ENCODE measurements around the gene OR52I1.

Gene OR52I1

GRCh38 chr11:4577761-4578160 lies 16.1 kb upstream of the OR52I1 start:
- no peak overlapping the region for H3K9ac ChIP-seq
- no peaks in the 10 kb centered on the region for H3K36me3 ChIP-seq
- no peaks in the 10 kb centered on the region for H4K20me1 ChIP-seq
- H3K4me2 ChIP-seq, result no peak overlapping the region
- H3K9me3 ChIP-seq, result no peaks in the 10 kb centered on the region
- H3K27me3 ChIP-seq, result no peaks in the 10 kb centered on the region
- no peak overlapping the region for H3K27ac ChIP-seq
- no peak overlapping the region for H3K4me3 ChIP-seq
- TF ChIP-seq Cebpa-rat (IDR thresholded peaks at IDR 0.05), result no peak
- H3K4me1 ChIP-seq, result peaks cover 11% of the 10 kb centered on the region

- no peak for TF ChIP-seq Cebpa-rat (IDR thresholded peaks at IDR 0.05)
- H3K4me3 ChIP-seq, result no peak overlapping the region
- peaks cover 11% of the 10 kb centered on the region for H3K4me1 ChIP-seq
- H3K9me3 ChIP-seq, result no peaks in the 10 kb centered on the region
- no peaks in the 10 kb centered on the region for H3K27me3 ChIP-seq
- H4K20me1 ChIP-seq, result no peaks in the 10 kb centered on the region
- H3K4me2 ChIP-seq, result no peak overlapping the region
- no peaks in the 10 kb centered on the region for H3K36me3 ChIP-seq
- no peak overlapping the region for H3K27ac ChIP-seq
- H3K9ac ChIP-seq, result no peak overlapping the region
These were observed 15.2 kb upstream of the OR52I1 start for GRCh38 chr11:4578624-4579023.

- Histone ChIP-seq H3K27ac (no peak overlapping the region), H3K36me3 (no peaks in the 10 kb centered on the region), H3K9me3 (no peaks in the 10 kb centered on the region), H3K4me2 (no peak overlapping the region), H3K27me3 (no peaks in the 10 kb centered on the region), H3K4me3 (no peak overlapping the region), H4K20me1 (no peaks in the 10 kb centered on the region), H3K9ac (no peak overlapping the region), H3K4me1 (peaks cover 11% of the 10 kb centered on the region)
- no peak for TF ChIP-seq Cebpa-rat (IDR thresholded peaks at IDR 0.05)
These were observed 13.7 kb upstream of the OR52I1 start for GRCh38 chr11:4580124-4580523.

GRCh38 chr11:4581443-4581842 lies 12.4 kb upstream of the OR52I1 start, which contains the start of gene OR52I2:
OR52I2 (plus strand) TSS chr11:4581743.
- no peak for TF ChIP-seq Cebpa-rat (IDR thresholded peaks at IDR 0.05)
- Histone ChIP-seq H3K36me3 (no peaks in the 10 kb centered on the region), H3K4me1 (no peaks in the 10 kb centered on the region), H3K27ac (no peak within 1 kb of the TSS), H3K27me3 (no peaks in the 10 kb centered on the region), H3K4me3 (no peak within 1 kb of the TSS), H3K9me3 (no peaks in the 10 kb centered on the region), H4K20me1 (no peaks in the 10 kb centered on the region), H3K9ac (no peak within 1 kb of the TSS), H3K4me2 (no peak within 1 kb of the TSS)

GRCh38 chr11:4589017-4589416 lies 4.8 kb upstream of the OR52I1 start:
- Histone ChIP-seq H3K27ac (no peak overlapping the region), H3K9ac (no peak overlapping the region), H3K9me3 (no peaks in the 10 kb centered on the region), H3K4me3 (no peak overlapping the region), H3K36me3 (no peaks in the 10 kb centered on the region), H3K27me3 (no peaks in the 10 kb centered on the region), H3K4me1 (no peaks in the 10 kb centered on the region), H3K4me2 (no peak overlapping the region), H4K20me1 (no peaks in the 10 kb centered on the region)
- no peak for TF ChIP-seq Cebpa-rat (IDR thresholded peaks at IDR 0.05)

- H3K27me3 ChIP-seq, result no peaks in the 10 kb centered on the region
- H3K4me3 ChIP-seq, result no peak overlapping the region
- TF ChIP-seq Cebpa-rat (IDR thresholded peaks at IDR 0.05), result no peak
- H3K9ac ChIP-seq, result no peak overlapping the region
- H3K9me3 ChIP-seq, result no peaks in the 10 kb centered on the region
- no peaks in the 10 kb centered on the region for H4K20me1 ChIP-seq
- H3K27ac ChIP-seq, result no peak overlapping the region
- no peak overlapping the region for H3K4me2 ChIP-seq
- peaks cover 53% of the 10 kb centered on the region for H3K36me3 ChIP-seq
- H3K4me1 ChIP-seq, result peaks cover 12% of the 10 kb centered on the region
These were observed 11.2 kb downstream of the OR52I1 start for GRCh38 chr11:4605057-4605456.

- H3K27ac ChIP-seq, result no peak overlapping the region
- H3K4me1 ChIP-seq, result peaks cover 18% of the 10 kb centered on the region
- H3K4me2 ChIP-seq, result peak overlapping the region; percentile 85
- no peak overlapping the region for H3K9ac ChIP-seq
- H4K20me1 ChIP-seq, result no peaks in the 10 kb centered on the region
- H3K4me3 ChIP-seq, result no peak overlapping the region
- H3K36me3 ChIP-seq, result peaks cover 39% of the 10 kb centered on the region
- H3K9me3 ChIP-seq, result no peaks in the 10 kb centered on the region
- H3K27me3 ChIP-seq, result no peaks in the 10 kb centered on the region
- TF ChIP-seq Cebpa-rat (IDR thresholded peaks at IDR 0.05), result no peak
These were observed 12.6 kb downstream of the OR52I1 start for GRCh38 chr11:4606231-4607015.

- no peaks in the 10 kb centered on the region for H3K9me3 ChIP-seq
- H3K27ac ChIP-seq, result no peak overlapping the region
- peaks cover 18% of the 10 kb centered on the region for H3K4me1 ChIP-seq
- peak overlapping the region; percentile 85 for H3K4me2 ChIP-seq
- peaks cover 32% of the 10 kb centered on the region for H3K36me3 ChIP-seq
- H3K4me3 ChIP-seq, result peak overlapping the region; percentile 86
- no peaks in the 10 kb centered on the region for H3K27me3 ChIP-seq
- no peak for TF ChIP-seq Cebpa-rat (IDR thresholded peaks at IDR 0.05)
- H4K20me1 ChIP-seq, result no peaks in the 10 kb centered on the region
- peak overlapping the region; percentile 85 for H3K9ac ChIP-seq
These were observed 13.3 kb downstream of the OR52I1 start for GRCh38 chr11:4607096-4607495.

- peak within 1 kb of the TSS; percentile 86 for H3K4me3 ChIP-seq
- TF ChIP-seq Cebpa-rat (IDR thresholded peaks at IDR 0.05), result no peak
- H3K9me3 ChIP-seq, result no peaks in the 10 kb centered on the region
- H3K4me1 ChIP-seq, result peaks cover 23% of the 10 kb centered on the region
- peak within 1 kb of the TSS; percentile 85 for H3K4me2 ChIP-seq
- H4K20me1 ChIP-seq, result no peaks in the 10 kb centered on the region
- peaks cover 23% of the 10 kb centered on the region for H3K36me3 ChIP-seq
- peak within 1 kb of the TSS; percentile 85 for H3K27ac ChIP-seq
- H3K27me3 ChIP-seq, result no peaks in the 10 kb centered on the region
- peak within 1 kb of the TSS; percentile 85 for H3K9ac ChIP-seq
These were observed 14.2 kb downstream of the OR52I1 start, which contains the start of gene TRIM68 for GRCh38 chr11:4607781-4608666. TRIM68 (minus strand) TSS chr11:4608231; CDS start chr11:4605504, 2,727 bp downstream.
